RWPE2 (cell line): ENCODE data around the gene CRYZL1.

Source experiments
- ATAC-seq: fragments of 200-7000 bp; cut with Tn5 transposase; 3 replicates; pipeline ENCODE4 v1.9.1; 2021; ENCODE audit warnings: low read depth
- DNase-seq: peaks from one replicate; pipeline ENCODE4 v3.0.0-alpha.2; 2020; ENCODE audit warnings: low spot score
- H3K27ac ChIP-seq: fragments of 450-650 bp; 2 replicates; pipeline ENCODE4 v1.5.1; 2017; ENCODE audit warnings: mild to moderate bottlenecking; ENCODE audit not compliant: poor library complexity, severe bottlenecking
- H3K27me3 ChIP-seq: fragments of 250-450 bp; sonication (Bioruptor Pico); 2 replicates; pipeline ENCODE4 v1.5.1; 2021; ENCODE audit warnings: mild to moderate bottlenecking, moderate library complexity; ENCODE audit not compliant: insufficient read depth, poor library complexity, severe bottlenecking
- H3K36me3 ChIP-seq: fragments of 250-450 bp; sonication (Bioruptor Pico); 2 replicates; pipeline ENCODE4 v1.5.1; 2020; ENCODE audit warnings: low read depth, mild to moderate bottlenecking, moderate library complexity
- H3K4me1 ChIP-seq: fragments of 250-450 bp; sonication (Bioruptor Pico); 2 replicates; pipeline ENCODE4 v1.5.1; 2021; ENCODE audit warnings: mild to moderate bottlenecking, moderate library complexity; ENCODE audit not compliant: insufficient read depth, poor library complexity, severe bottlenecking
- H3K4me3 ChIP-seq: fragments of 250-450 bp; sonication (Bioruptor Pico); 2 replicates; pipeline ENCODE4 v1.5.1; 2021; ENCODE audit warnings: mild to moderate bottlenecking, moderate library complexity; ENCODE audit not compliant: severe bottlenecking
- H3K9me3 ChIP-seq: fragments of 250-450 bp; sonication (Bioruptor Pico); 2 replicates; pipeline ENCODE4 v1.5.1; 2021; ENCODE audit warnings: mild to moderate bottlenecking, moderate library complexity; ENCODE audit not compliant: severe bottlenecking
- CTCF ChIP-seq: fragments of 450-650 bp; IDR thresholded peaks from one replicate; pipeline ENCODE4 v1.5.1; 2017; ENCODE audit warnings: mild to moderate bottlenecking, moderate library complexity; ENCODE audit not compliant: poor library complexity, severe bottlenecking

Gene CRYZL1

GRCh38 chr21:33641352-33642026 is at the start of gene CRYZL1:
CRYZL1 (minus strand) TSS chr21:33641741; CDS start chr21:33631551, 10,190 bp downstream.
- Histone ChIP-seq H3K9me3 (no peaks in the 10 kb centered on the region), H3K36me3 (no peaks in the 10 kb centered on the region), H3K4me1 (peaks cover 23% of the 10 kb centered on the region), H3K27ac (peak within 1 kb of the TSS; percentile 62), H3K27me3 (no peaks in the 10 kb centered on the region), H3K4me3 (peak within 1 kb of the TSS; percentile 75)
- ATAC-seq (peak; percentile 81), DNase-seq (peak; percentile 100)
- TF ChIP-seq CTCF, result no peak

- no peaks in the 10 kb centered on the region for H3K36me3 ChIP-seq
- DNase-seq (no peak), ATAC-seq (no peak)
- no peaks in the 10 kb centered on the region for H3K27me3 ChIP-seq
- no peak for TF ChIP-seq CTCF
- H3K4me3 ChIP-seq, result no peak overlapping the region
- peaks cover 8% of the 10 kb centered on the region for H3K4me1 ChIP-seq
- H3K27ac ChIP-seq, result no peak overlapping the region
- no peaks in the 10 kb centered on the region for H3K9me3 ChIP-seq
Measured at GRCh38 chr21:33690874-33691273, 49.3 kb upstream of the CRYZL1 start.

- no peak for ATAC-seq
- no peak overlapping the region for H3K4me3 ChIP-seq
- no peak for DNase-seq
- no peaks in the 10 kb centered on the region for H3K27me3 ChIP-seq
- H3K36me3 ChIP-seq, result no peaks in the 10 kb centered on the region
- H3K27ac ChIP-seq, result no peak overlapping the region
- TF ChIP-seq CTCF, result no peak
- H3K9me3 ChIP-seq, result no peaks in the 10 kb centered on the region
- H3K4me1 ChIP-seq, result peaks cover 33% of the 10 kb centered on the region
Measured at GRCh38 chr21:33688353-33688752, 46.8 kb upstream of the CRYZL1 start.

- Histone ChIP-seq H3K4me1 (peaks cover 37% of the 10 kb centered on the region), H3K27me3 (no peaks in the 10 kb centered on the region), H3K36me3 (no peaks in the 10 kb centered on the region), H3K4me3 (no peak overlapping the region), H3K9me3 (no peaks in the 10 kb centered on the region), H3K27ac (no peak overlapping the region)
- no peak for TF ChIP-seq CTCF
- no peak for ATAC-seq
- no peak for DNase-seq
Measured at GRCh38 chr21:33687634-33688033, 46.1 kb upstream of the CRYZL1 start.

- Histone ChIP-seq H3K4me3 (no peak overlapping the region), H3K4me1 (peaks cover 41% of the 10 kb centered on the region), H3K36me3 (no peaks in the 10 kb centered on the region), H3K9me3 (no peaks in the 10 kb centered on the region), H3K27me3 (no peaks in the 10 kb centered on the region), H3K27ac (peak overlapping the region; percentile 94)
- DNase-seq, result no peak
- ATAC-seq, result no peak
- TF ChIP-seq CTCF, result no peak
Measured at GRCh38 chr21:33686386-33686785, 44.8 kb upstream of the CRYZL1 start.
